ENCODE data around the gene ATP2B3. TPM values are rescaled to one million over a fixed set of nuclear protein-coding genes. Genes with fewer than 3 reads are reported as not detected.
"Not testable (repeated sequence)": the region's sequence is repeated elsewhere in the genome, so short reads cannot be mapped to it uniquely, and the experiment has no call there.

Gene ATP2B3
- total RNA-seq, 1 donor from 2014 or later: 0.21 TPM

- TF ChIP-seq, protein P1, sequence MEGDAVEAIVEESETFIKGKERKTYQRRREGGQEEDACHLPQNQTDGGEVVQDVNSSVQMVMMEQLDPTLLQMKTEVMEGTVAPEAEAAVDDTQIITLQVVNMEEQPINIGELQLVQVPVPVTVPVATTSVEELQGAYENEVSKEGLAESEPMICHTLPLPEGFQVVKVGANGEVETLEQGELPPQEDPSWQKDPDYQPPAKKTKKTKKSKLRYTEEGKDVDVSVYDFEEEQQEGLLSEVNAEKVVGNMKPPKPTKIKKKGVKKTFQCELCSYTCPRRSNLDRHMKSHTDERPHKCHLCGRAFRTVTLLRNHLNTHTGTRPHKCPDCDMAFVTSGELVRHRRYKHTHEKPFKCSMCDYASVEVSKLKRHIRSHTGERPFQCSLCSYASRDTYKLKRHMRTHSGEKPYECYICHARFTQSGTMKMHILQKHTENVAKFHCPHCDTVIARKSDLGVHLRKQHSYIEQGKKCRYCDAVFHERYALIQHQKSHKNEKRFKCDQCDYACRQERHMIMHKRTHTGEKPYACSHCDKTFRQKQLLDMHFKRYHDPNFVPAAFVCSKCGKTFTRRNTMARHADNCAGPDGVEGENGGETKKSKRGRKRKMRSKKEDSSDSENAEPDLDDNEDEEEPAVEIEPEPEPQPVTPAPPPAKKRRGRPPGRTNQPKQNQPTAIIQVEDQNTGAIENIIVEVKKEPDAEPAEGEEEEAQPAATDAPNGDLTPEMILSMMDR (IDR thresholded peaks at IDR 0.05): no peak
Observed at GRCh38 chrX:153600032-153600373, 82.6 kb downstream of the ATP2B3 start.

DNA sequence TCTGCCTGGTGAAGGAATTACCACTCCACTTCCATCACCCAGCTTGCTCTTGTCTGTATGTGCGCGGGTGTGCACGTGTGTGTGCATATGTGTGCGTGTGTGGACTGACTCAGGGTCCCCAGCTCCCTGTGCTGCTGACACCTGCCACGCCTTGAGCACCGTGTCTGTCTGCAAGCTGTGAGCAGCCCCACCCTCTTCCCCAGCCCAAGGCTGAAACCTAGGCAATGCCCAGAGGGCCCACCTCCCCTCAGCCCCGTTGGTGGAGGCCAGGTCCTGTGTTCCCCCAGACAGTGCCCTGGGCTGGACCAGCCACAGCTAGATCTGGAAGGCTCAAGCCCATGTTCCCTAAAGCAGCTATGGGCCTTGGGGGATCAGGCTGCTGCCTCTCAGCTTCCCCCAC lies 83.5 kb downstream of the ATP2B3 start:
- H3K36me3 Mint-ChIP-seq (ENCODE audit: unreplicated experiment): peaks cover under 1% of the 10 kb centered on the region
- no peak overlapping the region for H3K4me3 Mint-ChIP-seq (ENCODE audit: unreplicated experiment)
- peaks cover 3% of the 10 kb centered on the region for H3K27me3 Mint-ChIP-seq (ENCODE audit: unreplicated experiment)
- DNase-seq (ENCODE audit: extremely low spot score, unreplicated experiment): no peak
- TF ChIP-seq, protein P1 (IDR thresholded peaks at IDR 0.05): no peak
- H3K4me1 Mint-ChIP-seq (ENCODE audit: unreplicated experiment): peaks cover 8% of the 10 kb centered on the region
- peaks cover 8% of the 10 kb centered on the region for H3K9me3 Mint-ChIP-seq (ENCODE audit: unreplicated experiment)
- H3K27ac Mint-ChIP-seq (ENCODE audit: unreplicated experiment): no peak overlapping the region

More at GRCh38 chrX:153600032-153600373, 82.6 kb downstream of the ATP2B3 start:
- Mint-ChIP-seq H3K4me3 (ENCODE audit: unreplicated experiment) (peak overlapping the region; percentile 74), H3K27me3 (ENCODE audit: unreplicated experiment) (no peaks in the 10 kb centered on the region), H3K4me1 (ENCODE audit: unreplicated experiment) (peaks cover 10% of the 10 kb centered on the region), H3K9me3 (ENCODE audit: unreplicated experiment) (peaks cover 8% of the 10 kb centered on the region), H3K36me3 (ENCODE audit: unreplicated experiment) (peaks cover 4% of the 10 kb centered on the region), H3K27ac (ENCODE audit: unreplicated experiment) (no peak overlapping the region)
- no peak for DNase-seq (ENCODE audit: extremely low spot score, unreplicated experiment)

GRCh38 chrX:153601511-153602110 lies 84.2 kb downstream of the ATP2B3 start:
- no peak for DNase-seq (ENCODE audit: extremely low spot score, unreplicated experiment)
- Mint-ChIP-seq H3K4me1 (ENCODE audit: unreplicated experiment) (peaks cover 8% of the 10 kb centered on the region), H3K27me3 (ENCODE audit: unreplicated experiment) (peaks cover 3% of the 10 kb centered on the region), H3K36me3 (ENCODE audit: unreplicated experiment) (no peaks in the 10 kb centered on the region), H3K4me3 (ENCODE audit: unreplicated experiment) (no peak overlapping the region), H3K27ac (ENCODE audit: unreplicated experiment) (no peak overlapping the region), H3K9me3 (ENCODE audit: unreplicated experiment) (peaks cover 8% of the 10 kb centered on the region)
- TF ChIP-seq, protein P1 (IDR thresholded peaks at IDR 0.05): no peak

GRCh38 chrX:153602601-153603000 lies 85.2 kb downstream of the ATP2B3 start:
- H3K27me3 Mint-ChIP-seq (ENCODE audit: unreplicated experiment): peaks cover 11% of the 10 kb centered on the region

GRCh38 chrX:153603131-153603656 lies 85.8 kb downstream of the ATP2B3 start:
- no peak overlapping the region for H3K4me3 Mint-ChIP-seq (ENCODE audit: unreplicated experiment)
- H3K4me1 Mint-ChIP-seq (ENCODE audit: unreplicated experiment): peaks cover 6% of the 10 kb centered on the region
- peaks cover 11% of the 10 kb centered on the region for H3K27me3 Mint-ChIP-seq (ENCODE audit: unreplicated experiment)
- DNase-seq (ENCODE audit: extremely low spot score, unreplicated experiment): no peak
- no peaks in the 10 kb centered on the region for H3K36me3 Mint-ChIP-seq (ENCODE audit: unreplicated experiment)
- H3K9me3 Mint-ChIP-seq (ENCODE audit: unreplicated experiment): peaks cover 7% of the 10 kb centered on the region
- TF ChIP-seq, protein P1 (IDR thresholded peaks at IDR 0.05): no peak
- H3K27ac Mint-ChIP-seq (ENCODE audit: unreplicated experiment): no peak overlapping the region

More at GRCh38 chrX:153602601-153603000, 85.2 kb downstream of the ATP2B3 start:
- Mint-ChIP-seq H3K4me1 (ENCODE audit: unreplicated experiment) (peaks cover 8% of the 10 kb centered on the region), H3K27ac (ENCODE audit: unreplicated experiment) (no peak overlapping the region), H3K36me3 (ENCODE audit: unreplicated experiment) (no peaks in the 10 kb centered on the region), H3K9me3 (ENCODE audit: unreplicated experiment) (peaks cover 7% of the 10 kb centered on the region), H3K4me3 (ENCODE audit: unreplicated experiment) (no peak overlapping the region)
- TF ChIP-seq, protein P1 (IDR thresholded peaks at IDR 0.05): no peak
- no peak for DNase-seq (ENCODE audit: extremely low spot score, unreplicated experiment)

- H3K27me3 Mint-ChIP-seq (ENCODE audit: unreplicated experiment): peaks cover 11% of the 10 kb centered on the region
- H3K36me3 Mint-ChIP-seq (ENCODE audit: unreplicated experiment); H3K27ac Mint-ChIP-seq (ENCODE audit: unreplicated experiment); H3K4me1 Mint-ChIP-seq (ENCODE audit: unreplicated experiment); H3K4me3 Mint-ChIP-seq (ENCODE audit: unreplicated experiment); H3K9me3 Mint-ChIP-seq (ENCODE audit: unreplicated experiment); DNase-seq (ENCODE audit: extremely low spot score, unreplicated experiment): not testable (repeated sequence)
Observed at GRCh38 chrX:153604666-153605380, 87.4 kb downstream of the ATP2B3 start.
